Activated naive CD8-positive, alpha-beta T cell treated with anti-CD3 and anti-CD28 coated beads, Interleukin-2, amount 50 U/mL, for 16 hours (primary cell): ENCODE measurements around the gene LCN9.

Experiments
- DNase-seq: peaks from one replicate; pipeline ENCODE4 v3.0.0-alpha.2; 2020; ENCODE audit warnings: low read depth, low spot score

The LCN9 gene

DNA sequence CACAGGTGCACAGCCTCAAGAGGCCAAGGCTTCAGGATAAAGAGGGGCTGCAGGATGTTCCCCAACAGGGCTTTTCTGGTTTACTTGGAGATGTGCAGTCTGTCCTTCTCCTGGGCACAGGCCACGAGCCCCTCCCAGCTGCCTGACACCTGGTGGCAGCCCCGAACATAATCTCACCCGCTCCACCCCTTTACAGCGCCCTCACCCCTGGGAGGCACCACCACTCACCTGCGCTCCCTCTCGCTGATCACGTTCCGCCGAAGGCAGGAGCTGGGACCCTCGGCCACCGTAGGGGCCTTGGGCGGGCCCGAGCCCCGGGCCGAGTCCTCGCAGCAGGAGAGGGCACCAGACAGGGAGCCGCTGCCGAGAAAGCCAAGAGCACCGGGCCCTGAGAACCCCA, 35.7 kb downstream of the LCN9 start:
- DNase-seq = no peak

DNA sequence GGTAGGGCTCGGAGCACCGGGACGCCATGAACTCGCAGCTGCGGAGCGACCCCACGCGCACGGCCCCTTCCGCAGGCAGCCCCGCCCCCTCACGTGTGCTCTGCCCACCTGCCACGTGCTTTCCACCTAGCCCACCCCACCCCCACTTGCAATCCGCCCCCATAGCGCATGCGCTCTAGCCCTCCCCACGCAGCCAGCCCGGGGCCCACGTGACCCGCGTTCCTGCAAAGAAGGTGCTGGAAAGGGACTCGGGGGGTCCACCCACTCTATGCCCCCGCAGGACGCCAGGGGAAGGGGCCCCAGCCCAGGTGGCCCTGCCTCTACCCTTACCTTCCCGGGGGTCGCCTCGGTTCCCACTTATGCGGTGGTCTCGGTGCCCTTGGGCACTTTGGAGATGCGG, 36.3 kb downstream of the LCN9 start, which contains the start of gene SOHLH1:
TSS of gene SOHLH1 (minus strand) at position 42 of the 400 bp plus-strand sequence. CDS start at position 28, 14 bp downstream.
- no peak for DNase-seq

DNA sequence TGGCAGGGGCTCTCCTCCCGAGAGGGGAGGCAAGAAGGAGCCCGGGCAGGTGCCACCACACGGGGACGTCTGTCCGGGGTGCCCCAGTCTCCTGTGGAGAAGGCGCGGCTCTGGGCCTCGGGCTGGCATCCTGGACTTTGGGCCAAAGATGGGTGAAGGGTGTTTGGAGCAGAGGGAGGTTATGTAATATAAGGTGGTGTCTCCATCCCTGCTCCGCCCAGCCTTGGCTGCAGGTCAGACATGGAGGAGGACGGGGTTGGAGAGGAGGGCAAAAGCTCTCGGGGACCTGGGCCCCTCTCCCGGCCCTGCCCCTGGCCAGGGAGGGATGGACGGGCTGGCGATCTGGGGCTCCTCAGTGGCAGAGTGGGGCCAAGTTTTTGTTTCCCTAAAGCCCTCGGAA, 37.4 kb downstream of the LCN9 start:
- DNase-seq = no peak

DNA sequence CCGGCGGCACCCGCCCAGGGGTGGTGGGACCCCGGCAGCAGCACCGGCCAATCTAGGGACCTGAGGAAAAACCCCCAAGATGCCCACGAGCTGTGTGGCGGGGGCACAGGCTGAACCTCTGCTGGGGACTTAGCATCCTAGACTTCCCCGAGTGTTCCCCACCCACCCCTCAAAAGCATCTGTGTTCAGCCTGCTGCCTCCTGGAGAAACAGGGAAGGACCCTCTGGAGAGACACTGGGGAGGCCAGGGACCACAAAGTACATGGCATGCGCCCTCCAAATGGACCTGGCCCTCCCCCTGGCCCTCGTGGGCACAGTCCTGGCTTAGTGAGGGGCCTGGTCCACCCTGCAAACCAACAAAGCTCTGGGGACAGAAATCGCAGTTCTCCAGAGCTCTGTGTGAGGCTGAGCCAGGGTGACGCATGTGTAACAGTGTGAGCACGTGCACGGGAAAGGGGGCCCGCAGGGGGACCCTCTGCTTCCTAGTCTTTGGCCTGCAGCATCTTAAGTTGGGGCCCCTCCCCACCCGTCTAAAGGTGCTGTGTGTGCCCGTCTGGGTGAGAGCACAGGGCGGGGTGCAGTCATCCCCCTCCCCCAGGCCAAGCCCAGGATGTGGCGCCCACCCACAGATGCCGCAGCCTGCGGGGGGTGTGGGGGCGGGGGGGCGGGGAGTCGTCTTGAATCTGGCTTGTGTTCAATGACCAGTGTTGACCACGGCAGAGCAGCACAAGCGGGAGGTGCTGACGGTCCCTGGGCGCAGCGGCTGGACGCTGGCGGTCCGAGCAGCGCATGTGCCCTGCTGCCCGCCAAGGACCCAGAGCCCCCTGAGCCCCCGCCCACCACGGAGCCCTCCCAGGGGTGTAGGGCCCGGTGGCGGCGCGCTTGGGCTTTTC, 38.2 kb downstream of the LCN9 start:
- no peak for DNase-seq

DNA sequence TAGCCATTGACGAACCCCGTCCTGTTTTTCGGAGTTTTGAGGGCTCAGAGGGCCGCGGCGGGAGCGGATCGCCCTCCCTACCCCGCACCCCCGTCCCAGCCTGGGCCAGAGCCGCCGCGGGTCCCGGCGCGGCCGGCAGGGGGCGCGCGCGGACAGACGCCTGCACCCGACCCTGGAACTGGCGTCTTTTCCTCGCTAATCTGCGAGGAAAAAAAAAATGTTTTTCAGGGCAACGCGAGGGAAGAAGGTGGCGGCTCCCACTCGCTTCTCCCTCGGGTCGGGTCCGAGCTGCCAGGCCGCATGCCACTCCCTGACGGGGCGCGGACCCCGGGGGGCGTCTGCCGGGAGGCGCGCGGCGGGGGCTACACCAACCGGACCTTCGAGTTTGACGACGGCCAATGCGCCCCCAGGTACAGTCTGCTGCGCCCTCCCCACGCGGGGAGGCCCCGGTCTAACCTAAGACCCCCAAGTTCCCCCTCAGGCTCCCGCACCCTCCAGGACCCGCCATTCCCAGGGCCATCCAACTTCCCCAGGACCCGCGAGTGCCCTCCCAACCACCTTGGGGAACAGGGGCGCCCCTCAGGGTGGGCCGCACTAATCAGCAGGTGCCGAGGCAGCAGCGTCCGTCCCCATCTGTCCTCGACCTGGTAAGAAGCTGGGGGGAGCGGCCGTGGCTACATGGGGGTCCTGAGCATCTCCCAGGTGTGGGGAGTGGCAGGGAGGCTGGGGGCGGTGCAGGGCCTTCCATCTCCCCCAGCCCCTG, 39.0 kb downstream of the LCN9 start, which contains the start of gene KCNT1:
TSS of gene KCNT1 (plus strand) at position 227 of the 763 bp plus-strand sequence. CDS start at position 301, 74 bp downstream.
- peak; percentile 14 for DNase-seq

DNA sequence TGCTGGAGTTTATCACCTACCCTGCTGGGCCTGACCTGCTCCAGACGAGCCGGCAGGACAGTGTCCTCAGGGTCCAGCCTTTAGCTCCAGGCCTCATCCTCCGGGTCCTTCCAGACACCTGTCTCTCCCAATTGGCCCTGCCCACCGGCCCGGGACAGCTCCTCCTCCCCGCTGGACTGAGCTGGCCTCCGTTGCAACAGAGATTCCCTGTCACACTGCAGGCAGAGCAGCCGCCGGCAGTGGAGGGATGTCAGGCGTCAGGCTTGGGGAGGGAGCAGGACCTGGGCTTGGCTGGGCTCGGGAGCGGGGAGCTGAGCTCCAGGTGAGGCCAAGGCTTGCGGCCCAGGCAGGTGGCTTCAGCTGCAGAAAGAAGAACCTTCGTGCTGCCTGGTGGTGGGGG, 40.6 kb downstream of the LCN9 start:
- DNase-seq = no peak

DNA sequence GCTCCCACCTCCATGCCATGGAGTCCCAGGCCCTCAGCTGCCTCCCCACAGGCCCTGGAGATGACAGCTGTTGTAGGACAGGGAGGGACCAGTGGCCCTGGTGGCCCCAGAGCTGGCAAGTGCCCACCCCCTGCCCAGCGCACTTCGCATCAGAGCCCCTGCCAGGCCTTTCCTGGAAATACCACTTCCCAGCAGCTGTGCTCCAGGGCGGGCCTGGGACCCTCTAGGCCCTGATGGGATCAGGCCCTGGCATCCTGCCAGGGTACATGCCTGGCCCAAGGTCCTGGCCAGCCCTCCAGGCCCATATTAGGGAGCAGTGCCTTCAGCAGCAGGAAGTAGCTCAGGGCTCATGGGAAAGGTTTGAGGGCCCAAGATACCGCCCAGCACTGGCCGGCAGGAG, 41.4 kb downstream of the LCN9 start:
- DNase-seq = no peak

DNA sequence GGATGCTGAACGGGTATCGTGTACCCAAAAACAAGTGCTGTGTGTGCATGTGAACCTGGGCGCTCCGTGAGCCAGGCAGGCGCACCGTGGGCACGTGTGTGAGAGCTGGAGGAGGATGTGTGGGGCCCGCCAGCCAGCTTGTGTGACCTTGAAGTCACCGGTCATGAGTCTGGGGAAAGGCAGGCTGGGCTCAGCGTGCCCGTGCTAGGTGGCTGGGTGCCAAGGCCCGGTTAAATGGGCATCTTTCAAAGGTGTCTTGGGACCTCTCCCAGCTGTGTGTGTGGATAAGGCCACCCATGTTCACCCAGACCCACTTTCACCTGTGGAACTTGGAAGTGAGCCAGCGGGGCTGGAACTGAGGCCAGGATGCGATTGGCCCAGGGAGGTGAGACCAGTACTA, 42.3 kb downstream of the LCN9 start:
- no peak for DNase-seq

DNA sequence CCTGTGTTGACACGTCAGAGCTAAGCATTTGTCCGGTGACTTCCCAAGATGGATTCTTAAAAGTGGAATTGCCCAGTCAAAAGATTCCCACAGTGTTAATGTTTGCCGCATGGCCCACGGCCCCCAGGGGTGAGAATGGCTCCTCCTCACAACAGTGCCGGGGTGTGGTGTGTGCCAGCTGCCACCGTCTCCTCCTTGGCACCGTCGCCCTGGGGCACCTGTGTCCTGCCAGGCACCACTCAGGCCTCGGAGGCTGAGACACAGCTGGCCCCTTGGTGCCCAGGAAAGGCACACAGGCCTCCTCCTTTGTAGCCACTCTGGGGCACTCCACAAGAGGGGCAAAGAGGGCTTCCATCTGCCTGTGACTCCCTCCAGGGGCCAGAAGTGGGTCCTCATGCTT, 43.2 kb downstream of the LCN9 start:
- DNase-seq = no peak

DNA sequence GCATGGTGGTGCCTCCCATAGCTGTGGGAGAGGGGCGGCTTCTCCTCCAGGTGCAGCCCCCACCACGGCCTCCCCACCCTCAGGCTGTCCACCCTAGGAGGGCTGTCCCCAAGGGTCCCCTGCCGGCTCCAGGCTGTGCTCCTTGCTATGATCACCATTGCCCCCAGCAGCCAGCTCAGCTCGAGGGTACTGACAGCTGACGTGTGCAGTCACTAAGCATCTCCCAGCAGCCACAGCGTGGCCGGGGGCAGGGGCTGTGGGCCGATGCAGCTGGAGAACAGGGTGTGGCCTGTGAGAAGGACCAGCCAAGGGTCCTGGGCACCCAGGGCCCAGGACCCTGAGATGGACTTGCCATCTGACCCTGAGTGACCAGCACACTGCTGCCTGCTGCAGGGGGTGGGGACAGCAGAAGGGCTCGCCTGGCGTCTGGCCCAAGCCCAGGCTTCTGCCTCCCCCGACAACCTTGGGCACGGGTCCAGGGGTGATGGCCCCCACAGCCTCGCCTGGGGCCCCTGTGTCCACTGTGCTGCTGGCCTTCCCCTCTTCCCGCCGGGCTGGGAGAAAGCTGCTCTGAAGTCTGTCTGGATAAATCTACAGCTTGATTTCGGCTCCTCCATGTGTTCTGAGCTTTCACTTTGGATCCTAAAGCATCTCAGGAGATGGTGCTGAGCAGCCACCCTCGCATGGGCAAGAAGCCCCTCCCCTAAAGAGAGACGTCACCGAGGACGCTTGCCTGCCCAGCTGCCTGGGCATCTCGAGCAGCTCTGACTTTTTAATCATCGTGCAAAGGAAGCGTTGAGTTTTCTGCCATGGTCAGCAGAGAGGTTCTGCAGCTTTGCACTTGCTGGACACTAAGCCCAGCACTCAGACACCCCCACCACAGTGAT, 44.4 kb downstream of the LCN9 start:
- no peak for DNase-seq

DNA sequence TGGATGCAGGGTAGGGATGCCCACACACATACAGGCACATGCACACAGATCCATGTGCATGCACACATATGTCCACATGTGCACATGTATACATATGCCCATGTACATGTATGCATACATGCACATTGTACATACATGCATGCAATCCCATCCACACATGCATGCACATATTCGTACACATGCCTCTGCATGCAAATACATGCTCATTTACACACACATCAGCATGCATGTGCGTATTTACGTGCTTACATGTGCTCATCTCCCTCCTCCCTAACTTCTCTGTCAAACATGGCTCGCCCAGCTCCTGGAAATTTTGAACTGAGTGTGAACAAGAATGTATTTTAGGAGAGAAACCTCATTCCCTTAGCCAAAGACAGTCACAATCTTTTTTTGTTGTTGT, 45.1 kb downstream of the LCN9 start:
- no peak for DNase-seq

DNA sequence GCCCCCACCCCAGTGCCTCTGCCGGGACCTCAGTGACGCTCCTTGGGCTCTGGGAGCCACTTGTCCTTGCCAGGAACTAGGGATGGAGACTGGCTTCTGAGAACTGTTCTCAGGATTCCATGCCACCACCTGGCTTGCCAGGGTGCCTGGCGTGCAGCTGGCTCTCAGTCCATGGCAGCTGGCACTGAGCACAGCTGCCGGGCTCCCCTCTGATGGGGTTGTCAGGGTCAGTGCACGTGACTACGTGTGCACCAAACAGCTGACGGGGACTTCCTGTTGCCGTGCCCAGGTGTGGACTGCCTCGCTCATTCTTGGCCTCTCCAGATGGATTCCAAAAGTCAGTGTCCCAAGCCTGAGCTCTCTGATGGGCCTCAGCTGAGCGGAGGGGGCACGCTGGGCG, 48.3 kb downstream of the LCN9 start:
- no peak for DNase-seq

DNA sequence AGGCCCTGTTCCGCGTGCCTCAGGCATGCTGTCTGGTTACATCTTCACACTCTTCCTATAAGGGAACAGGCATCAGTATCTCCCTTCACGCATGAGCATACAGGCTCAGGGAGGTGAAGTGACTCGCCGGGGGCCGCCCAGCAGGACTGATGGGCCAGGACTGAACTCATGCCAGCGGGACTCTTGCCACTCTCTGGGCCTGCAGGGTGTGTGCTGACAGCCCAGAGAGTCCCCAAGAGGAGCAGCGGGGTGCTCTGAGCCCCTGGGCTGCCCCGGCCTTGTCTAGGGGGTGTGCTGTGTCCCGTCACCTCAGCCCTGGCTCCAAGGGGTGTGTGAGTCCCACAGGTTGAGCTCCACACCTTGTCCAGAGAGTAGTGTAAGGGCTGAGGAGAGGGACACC, 48.8 kb downstream of the LCN9 start:
- no peak for DNase-seq

DNA sequence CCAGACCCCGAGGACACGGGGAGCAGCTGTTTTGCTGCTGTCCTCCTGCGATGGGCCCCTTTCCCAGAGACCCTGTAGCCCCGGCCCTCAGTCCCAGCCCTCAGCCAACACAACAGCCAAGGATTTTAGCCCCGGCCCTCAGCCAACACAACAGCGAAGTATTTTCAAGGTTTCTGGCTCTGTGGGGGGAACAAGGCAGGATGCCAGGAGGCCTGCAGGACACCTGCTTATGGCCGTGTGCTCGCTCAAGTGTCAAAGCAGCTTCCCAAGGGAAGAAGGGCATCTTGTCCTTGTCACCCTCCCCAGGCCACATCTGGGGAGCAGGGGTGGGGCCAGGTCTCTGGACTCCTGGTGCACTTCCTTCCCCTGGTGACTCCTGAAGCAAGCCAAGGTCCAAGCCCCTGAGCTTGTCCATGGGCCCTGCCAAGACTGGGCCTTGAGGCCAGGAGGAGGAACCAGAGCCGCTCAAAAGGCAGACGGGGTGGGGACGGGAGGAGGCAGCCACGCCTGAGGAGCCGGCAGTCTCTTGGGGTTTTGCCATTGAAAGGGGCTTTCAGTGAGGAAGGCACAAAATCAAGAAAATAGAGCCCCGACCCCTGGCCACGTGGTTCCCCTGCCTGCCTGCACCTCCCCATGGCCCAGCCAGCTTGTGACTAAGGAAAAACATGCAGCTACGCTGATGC, 49.6 kb downstream of the LCN9 start:
- DNase-seq = no peak

DNA sequence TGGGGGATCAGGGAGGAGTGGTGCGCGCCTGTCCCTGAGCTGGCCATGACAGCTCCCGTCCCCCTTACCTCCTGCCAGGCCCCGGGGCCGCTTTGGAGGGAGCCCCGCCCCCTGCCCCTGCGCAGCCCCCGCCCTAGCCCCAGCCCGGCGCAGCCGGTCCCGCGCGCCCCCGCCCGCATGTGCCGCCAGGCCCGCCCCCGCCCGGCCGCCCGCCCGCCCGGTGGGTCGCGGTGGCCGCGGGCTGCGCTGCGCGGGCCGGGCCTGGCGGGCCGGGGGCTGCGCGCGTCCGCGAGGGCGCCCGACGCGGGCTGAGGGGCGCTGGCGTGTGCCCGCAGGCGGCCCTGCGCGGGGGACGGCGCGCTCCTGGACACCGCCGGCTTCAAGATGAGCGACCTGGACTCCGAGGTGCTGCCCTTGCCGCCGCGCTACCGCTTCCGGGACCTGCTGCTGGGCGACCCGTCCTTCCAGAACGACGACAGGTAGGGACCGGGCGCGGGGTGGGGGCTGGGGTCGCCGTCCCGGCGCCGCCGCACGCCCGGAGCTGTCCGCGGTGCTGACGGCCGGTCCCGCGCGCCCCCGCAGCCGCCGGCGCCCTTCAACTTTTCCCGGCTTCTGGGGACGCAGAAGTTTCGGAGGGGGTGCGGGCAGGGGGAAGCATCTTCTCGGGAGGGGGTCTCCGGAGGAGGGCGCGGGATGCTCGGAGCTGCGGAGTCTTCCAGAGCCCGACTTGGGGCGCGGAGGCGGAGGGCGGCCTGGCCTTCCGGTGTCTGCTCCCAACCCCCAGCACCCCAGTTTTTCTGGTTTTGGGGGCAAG, 51.3 kb downstream of the LCN9 start:
- DNase-seq = no peak

DNA sequence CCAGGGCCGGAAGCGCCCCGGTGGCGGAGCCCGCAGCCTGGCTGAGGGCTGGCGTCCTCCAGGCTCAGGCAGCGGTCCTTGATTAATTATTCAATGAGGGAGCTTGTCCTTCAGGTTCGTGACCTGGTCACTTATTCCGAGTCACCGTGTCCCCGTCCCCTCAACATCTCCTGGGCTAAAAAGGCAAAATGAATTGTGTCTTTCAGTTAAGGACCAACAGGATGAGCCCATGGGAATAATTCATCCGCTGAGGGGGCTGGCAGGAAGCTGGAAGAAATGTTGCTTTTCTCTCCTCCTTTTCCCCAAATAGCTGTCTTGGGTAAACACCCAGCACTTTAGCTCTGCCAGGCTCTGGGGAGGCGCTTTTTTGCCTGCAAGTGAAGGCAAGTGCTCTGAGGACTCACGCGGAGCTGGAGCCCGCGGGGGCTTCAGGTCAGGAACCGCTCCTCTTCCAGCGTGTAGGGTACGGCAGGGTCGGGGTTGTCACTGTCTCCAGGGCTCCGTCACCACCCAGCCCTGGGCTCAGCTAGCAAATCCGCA, 52.0 kb downstream of the LCN9 start:
- no peak for DNase-seq

DNA sequence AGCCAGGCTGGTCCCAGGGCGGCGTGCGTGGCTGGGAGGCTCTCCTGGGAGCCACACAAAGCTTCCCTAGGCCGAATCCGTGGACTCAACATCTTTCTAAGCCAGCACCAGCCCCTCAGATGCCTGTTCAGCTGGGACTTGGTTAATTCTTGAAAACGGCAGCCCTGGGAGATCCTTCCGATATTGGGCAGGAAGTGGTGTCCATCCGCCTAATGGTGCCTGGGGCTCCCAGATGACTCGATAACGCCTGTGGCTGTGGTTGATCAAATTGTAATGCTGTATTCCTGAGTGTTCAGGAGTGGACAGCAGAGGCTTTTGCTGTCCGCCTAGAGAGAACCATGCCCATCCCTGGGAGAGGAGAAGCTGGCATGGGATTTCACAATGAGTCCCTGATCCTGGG, 52.9 kb downstream of the LCN9 start:
- no peak for DNase-seq
